Coronary artery (tissue), 2 donors: ENCODE results near the gene THOP1.

ENCODE experiments used
- DNase-seq: peaks from one replicate; pipeline ENCODE4 v3.0.0-alpha.2; 2017; ENCODE audit warnings: low spot score
- H3K27ac ChIP-seq, 2 donors: fragments of 200-600 bp; sonication (generic); one replicate each; pipeline ENCODE4 v1.5.1; 2016 to 2019
- H3K4me3 ChIP-seq: fragments of 200-600 bp; sonication (generic); 2 replicates; pipeline ENCODE4 v1.5.1; 2016; ENCODE audit warnings: mild to moderate bottlenecking, moderate library complexity
- TF ChIP-seq, protein P1 (sequence below): fragments of 200-600 bp; sonication (generic); IDR thresholded peaks from one replicate; pipeline ENCODE4 v1.5.1; 2019; ENCODE audit warnings: antibody characterized with exemption

THOP1 gene

DNA sequence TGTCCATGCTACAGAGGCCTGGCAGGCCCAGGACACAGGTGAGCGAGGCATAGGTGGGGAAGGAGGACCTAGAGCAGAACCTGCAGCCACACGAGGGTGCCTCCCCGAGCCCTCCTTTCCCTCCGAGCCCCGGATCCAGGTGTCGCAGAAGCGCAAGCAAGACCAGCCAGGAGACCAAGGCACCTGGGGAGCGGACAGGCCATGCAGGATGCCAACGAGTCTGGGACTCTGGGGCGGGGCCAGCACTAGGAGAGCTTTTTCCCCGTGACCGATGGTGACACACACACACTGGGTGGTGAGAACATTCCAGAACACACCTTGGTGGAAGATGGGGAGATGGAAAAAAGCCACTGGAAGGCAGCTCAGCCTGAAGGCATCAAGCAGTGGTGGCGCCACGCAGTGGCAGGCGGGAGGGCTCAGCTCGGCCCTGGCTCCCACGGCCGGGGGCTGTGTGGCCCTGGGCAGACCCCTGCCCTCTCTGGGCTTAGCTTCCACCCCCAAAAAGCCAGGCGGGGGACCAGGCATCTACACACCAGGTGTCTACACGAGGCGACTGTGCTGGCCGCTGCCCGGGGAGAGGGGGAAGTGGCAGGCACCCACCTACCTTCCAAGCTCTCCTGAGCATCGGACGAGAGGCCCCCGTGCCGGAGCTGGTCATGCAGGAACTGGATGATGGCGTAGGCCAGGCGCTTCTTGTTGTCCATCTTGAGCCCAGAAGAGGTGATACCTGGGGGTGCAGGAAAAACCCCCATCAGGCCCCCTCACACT is 16.8 kb upstream of the THOP1 start:
- no peak overlapping the region for H3K27ac ChIP-seq
- TF ChIP-seq, protein P1, sequence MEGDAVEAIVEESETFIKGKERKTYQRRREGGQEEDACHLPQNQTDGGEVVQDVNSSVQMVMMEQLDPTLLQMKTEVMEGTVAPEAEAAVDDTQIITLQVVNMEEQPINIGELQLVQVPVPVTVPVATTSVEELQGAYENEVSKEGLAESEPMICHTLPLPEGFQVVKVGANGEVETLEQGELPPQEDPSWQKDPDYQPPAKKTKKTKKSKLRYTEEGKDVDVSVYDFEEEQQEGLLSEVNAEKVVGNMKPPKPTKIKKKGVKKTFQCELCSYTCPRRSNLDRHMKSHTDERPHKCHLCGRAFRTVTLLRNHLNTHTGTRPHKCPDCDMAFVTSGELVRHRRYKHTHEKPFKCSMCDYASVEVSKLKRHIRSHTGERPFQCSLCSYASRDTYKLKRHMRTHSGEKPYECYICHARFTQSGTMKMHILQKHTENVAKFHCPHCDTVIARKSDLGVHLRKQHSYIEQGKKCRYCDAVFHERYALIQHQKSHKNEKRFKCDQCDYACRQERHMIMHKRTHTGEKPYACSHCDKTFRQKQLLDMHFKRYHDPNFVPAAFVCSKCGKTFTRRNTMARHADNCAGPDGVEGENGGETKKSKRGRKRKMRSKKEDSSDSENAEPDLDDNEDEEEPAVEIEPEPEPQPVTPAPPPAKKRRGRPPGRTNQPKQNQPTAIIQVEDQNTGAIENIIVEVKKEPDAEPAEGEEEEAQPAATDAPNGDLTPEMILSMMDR = no peak
- H3K4me3 ChIP-seq = no peak overlapping the region
- DNase-seq = no peak

DNA sequence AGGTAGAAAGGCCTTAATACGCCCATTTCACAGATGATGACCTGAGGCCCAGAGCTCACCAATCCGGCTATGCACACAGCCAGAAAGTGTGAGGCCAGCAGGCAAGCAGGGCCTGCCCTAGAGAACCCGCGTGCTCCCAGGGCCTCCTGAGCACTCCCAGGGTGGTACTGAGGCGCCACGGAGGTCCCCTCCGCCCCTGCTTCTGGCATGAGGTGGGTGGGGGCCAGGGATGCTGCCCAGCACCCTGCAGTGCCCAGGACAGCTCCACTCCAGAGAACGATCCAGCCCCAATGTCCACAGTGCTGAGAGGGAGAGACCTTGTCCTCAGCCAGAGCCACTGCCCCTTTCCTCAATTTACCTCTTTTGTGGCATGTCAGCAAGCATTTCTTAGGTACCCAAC is 16.1 kb upstream of the THOP1 start:
- TF ChIP-seq, protein P1 = no peak
- Histone ChIP-seq H3K27ac (peak overlapping the region in 1 of 2 donors; percentile 32), H3K4me3 (no peak overlapping the region)
- DNase-seq = no peak

DNA sequence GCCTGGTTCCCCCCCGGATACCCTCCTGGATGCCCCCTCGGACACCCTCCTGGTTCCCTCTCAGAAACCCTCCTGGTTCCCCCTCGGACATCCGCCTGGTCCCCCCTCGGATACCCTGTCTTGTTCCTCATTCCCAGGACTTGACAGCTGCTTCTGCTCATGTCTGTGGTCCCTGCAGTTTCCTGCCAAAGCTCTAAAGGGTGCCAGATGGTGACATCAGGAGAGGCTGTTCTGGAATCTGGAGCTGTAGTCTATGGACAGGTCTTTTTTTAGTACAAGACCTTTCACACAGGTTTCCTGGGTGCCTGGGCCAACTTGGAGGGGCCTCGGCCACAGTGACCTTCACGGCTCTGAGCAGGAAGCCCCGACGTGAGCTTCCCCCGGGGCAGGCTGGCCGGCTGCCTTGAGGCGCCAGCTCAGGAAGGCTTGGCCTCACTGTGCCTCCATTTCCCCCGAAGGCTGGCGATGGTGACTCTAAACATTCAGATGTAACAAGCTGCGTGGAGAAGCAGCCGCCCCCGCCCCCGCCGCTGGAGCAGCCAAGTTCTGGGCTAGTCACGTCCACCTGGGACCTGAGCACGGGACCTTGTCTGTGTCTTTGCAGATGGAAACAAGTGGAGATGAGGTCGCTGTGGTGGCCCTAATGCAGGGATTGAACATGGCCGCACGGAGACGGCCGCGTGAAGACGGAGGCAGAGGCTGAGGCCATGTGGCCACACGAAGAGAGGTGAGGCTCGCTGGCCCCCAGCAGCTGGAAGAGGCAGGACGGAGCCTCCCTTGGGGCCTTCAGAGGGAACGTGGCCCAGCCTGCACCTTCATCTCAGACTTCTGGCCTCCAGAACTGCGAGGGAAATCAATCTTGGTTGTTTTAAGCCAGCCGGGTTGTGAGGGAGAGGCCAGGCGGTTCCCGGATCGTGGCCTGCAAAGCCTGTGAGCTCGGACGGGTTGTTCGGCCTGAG is 15.0 kb upstream of the THOP1 start:
- TF ChIP-seq, protein P1 = no peak
- Histone ChIP-seq H3K4me3 (peak overlapping the region; percentile 0), H3K27ac (peak overlapping the region in 1 of 2 donors; percentile 17)
- DNase-seq = no peak

DNA sequence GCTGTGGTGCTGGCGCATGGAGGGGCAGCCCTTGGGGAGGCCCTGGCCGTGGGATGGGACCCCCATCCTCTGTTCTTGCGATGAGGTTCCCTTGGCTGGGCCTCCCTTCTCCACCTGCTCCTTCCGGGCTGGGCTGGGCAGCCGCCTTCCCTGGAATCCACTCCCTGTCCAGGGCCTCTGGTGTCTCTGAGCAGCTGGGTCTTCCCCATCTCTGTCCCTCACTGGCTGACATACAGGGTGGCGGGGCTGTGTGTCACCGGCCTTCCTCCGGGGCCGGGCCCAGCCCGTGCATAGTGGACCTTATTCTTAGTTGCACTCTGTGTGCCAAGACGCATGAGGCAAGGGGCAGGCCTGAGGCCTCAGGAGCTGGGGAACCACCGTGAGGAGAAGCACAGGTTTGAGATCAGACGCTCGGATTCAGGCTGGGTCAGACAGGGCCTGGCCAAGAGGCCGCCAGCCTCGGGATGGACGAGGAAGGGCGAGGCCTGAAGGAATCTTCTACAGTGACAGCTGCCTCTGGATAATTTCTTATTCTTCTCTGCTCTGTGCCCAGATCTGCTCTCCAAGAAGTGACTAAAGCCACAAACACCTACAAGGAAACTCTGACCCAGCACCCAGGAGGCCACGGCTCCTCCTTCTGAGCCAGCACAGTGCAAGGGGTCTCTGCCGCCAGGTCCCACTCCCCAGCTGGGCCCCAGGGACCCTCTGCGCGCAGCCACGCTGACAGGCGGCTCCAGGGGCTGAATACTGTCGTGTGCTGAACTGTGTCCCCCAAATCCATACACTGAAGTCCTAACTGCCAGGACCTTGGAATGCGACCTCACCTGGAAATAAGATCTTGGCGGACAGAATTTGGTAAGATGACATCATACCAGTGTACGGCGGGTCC is 13.3 kb upstream of the THOP1 start:
- Histone ChIP-seq H3K27ac (peak overlapping the region in 1 of 2 donors; percentile 16), H3K4me3 (no peak overlapping the region)
- DNase-seq = no peak
- TF ChIP-seq, protein P1 = no peak

DNA sequence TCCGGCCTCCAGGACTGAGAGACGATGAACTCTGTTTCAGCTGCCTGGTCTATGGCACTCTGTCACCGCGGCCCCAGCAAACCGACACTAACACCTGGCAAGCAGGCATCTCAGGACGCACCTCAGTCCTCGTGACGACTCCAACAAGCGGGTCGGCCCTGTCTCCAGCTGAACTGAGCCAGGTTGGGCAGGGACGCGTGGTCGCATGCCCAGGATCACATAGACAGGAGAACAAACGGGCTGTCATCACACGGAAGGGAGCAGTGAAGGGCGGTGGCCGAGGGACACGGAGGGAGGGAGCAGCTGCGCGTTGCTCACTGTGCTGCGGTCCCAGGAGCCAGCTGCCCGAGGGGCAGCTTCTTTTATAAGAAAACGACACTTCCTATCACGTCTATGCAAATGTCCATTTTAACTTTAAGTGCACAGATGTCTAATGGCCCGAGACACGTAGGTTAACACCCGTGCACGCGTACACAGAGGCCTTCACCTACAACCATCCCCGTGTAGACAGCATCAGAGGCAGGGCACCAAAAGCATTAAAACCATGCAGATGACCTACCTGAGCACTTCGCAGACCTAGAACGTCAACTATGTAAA is 11.1 kb upstream of the THOP1 start:
- Histone ChIP-seq H3K4me3 (no peak overlapping the region), H3K27ac (peak overlapping the region in 1 of 2 donors; percentile 79)
- DNase-seq = no peak
- TF ChIP-seq, protein P1 = no peak

DNA sequence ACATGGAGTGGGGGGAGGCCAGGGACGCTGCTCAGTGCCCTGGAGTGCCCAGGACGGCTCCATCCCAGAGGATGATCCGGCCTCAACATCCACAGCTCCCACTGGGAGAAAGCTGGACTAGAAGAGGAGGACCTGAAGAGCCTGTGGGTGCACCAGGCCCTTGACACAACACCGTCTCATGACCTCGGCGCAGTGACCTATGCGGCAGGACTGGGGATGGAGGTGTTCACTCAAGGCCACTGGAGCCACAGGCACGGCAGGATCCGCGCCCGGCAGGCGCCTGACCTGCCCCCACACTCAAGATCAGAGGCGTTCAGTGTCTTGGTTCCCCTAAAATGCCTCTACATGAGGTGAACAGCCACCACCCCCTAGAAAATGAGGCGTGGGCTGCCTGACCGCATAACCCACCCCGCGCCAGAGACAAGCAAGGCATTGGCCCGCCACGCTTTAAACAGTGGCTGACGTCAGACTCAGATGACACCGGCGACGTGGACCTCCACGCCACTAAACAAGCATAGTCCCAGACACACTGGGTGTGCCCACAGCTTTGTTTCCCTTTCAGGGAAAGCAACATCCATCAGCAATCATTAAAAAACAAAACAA is 10.2 kb upstream of the THOP1 start:
- DNase-seq = no peak
- peak overlapping the region; percentile 46 to 79 for H3K27ac ChIP-seq
- H3K4me3 ChIP-seq = peak overlapping the region; percentile 51
- TF ChIP-seq, protein P1 = no peak
